ENCODE measurements around the gene SKA1. TPM values are rescaled to one million over a fixed set of nuclear protein-coding genes. Genes with fewer than 3 reads are reported as not detected.

SKA1 gene
- total RNA-seq, 1 experiment from 2014 or later = 18.1 TPM

DNA sequence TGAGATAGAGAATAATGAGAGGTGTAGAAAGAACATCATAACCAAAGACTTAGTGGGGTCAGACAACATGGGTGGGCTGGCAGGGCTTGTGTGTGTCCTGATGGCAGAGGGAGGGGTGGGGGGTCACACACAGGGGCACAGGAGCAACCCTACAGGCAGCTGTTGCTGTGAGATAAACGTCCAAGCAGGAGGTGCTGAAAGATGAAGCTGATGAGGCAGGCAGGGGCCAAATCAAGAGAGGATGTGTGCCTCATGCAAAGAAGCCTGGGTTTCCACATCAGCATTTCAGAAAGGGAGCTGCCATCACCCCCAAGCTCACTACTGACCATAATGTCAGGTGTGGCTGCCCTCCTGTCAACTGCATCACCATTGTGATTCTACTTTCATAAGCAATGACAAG, 16.0 kb upstream of the SKA1 start:
- Mint-ChIP-seq H3K27ac (no peak overlapping the region), H3K9me3 (no peaks in the 10 kb centered on the region), H3K4me1 (peaks cover 11% of the 10 kb centered on the region), H3K4me3 (no peak overlapping the region), H3K36me3 (no peaks in the 10 kb centered on the region), H3K27me3 (ENCODE audit: low read depth) (peaks cover 10% of the 10 kb centered on the region)
- ChIA-PET POLR2A (no interaction called here), CTCF (interaction anchor here (0.9 to 1.3 kb wide), 2 partner anchors 70 to 140 kb away, joined by 3 to 5 read pairs; no protein-coding TSS in a partner anchor)
- no peak for ATAC-seq
- TF ChIP-seq, protein P1, sequence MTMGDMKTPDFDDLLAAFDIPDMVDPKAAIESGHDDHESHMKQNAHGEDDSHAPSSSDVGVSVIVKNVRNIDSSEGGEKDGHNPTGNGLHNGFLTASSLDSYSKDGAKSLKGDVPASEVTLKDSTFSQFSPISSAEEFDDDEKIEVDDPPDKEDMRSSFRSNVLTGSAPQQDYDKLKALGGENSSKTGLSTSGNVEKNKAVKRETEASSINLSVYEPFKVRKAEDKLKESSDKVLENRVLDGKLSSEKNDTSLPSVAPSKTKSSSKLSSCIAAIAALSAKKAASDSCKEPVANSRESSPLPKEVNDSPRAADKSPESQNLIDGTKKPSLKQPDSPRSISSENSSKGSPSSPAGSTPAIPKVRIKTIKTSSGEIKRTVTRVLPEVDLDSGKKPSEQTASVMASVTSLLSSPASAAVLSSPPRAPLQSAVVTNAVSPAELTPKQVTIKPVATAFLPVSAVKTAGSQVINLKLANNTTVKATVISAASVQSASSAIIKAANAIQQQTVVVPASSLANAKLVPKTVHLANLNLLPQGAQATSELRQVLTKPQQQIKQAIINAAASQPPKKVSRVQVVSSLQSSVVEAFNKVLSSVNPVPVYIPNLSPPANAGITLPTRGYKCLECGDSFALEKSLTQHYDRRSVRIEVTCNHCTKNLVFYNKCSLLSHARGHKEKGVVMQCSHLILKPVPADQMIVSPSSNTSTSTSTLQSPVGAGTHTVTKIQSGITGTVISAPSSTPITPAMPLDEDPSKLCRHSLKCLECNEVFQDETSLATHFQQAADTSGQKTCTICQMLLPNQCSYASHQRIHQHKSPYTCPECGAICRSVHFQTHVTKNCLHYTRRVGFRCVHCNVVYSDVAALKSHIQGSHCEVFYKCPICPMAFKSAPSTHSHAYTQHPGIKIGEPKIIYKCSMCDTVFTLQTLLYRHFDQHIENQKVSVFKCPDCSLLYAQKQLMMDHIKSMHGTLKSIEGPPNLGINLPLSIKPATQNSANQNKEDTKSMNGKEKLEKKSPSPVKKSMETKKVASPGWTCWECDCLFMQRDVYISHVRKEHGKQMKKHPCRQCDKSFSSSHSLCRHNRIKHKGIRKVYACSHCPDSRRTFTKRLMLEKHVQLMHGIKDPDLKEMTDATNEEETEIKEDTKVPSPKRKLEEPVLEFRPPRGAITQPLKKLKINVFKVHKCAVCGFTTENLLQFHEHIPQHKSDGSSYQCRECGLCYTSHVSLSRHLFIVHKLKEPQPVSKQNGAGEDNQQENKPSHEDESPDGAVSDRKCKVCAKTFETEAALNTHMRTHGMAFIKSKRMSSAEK (CRISPR knock-in tag; IDR thresholded peaks at IDR 0.05; ENCODE audit: borderline replicate concordance) = no peak
- TF ChIP-seq, protein P2, sequence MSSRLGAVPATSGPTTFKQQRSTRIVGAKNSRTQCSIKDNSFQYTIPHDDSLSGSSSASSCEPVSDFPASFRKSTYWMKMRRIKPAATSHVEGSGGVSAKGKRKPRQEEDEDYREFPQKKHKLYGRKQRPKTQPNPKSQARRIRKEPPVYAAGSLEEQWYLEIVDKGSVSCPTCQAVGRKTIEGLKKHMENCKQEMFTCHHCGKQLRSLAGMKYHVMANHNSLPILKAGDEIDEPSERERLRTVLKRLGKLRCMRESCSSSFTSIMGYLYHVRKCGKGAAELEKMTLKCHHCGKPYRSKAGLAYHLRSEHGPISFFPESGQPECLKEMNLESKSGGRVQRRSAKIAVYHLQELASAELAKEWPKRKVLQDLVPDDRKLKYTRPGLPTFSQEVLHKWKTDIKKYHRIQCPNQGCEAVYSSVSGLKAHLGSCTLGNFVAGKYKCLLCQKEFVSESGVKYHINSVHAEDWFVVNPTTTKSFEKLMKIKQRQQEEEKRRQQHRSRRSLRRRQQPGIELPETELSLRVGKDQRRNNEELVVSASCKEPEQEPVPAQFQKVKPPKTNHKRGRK (CRISPR knock-in tag; IDR thresholded peaks at IDR 0.05; ENCODE audit: borderline replicate concordance) = no peak
- TF ChIP-seq, protein P3, sequence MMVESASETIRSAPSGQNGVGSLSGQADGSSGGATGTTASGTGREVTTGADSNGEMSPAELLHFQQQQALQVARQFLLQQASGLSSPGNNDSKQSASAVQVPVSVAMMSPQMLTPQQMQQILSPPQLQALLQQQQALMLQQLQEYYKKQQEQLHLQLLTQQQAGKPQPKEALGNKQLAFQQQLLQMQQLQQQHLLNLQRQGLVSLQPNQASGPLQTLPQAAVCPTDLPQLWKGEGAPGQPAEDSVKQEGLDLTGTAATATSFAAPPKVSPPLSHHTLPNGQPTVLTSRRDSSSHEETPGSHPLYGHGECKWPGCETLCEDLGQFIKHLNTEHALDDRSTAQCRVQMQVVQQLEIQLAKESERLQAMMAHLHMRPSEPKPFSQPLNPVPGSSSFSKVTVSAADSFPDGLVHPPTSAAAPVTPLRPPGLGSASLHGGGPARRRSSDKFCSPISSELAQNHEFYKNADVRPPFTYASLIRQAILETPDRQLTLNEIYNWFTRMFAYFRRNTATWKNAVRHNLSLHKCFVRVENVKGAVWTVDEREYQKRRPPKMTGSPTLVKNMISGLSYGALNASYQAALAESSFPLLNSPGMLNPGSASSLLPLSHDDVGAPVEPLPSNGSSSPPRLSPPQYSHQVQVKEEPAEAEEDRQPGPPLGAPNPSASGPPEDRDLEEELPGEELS (CRISPR knock-in tag; IDR thresholded peaks at IDR 0.05) = no peak
- TF ChIP-seq USF1 (CRISPR knock-in tag; IDR thresholded peaks at IDR 0.05) (no peak), ZNF425 (CRISPR knock-in tag; conservative IDR thresholded peaks at IDR 0.05) (no peak), ZBTB43 (CRISPR knock-in tag; IDR thresholded peaks at IDR 0.05) (no peak), PRRX2 (CRISPR knock-in tag; IDR thresholded peaks at IDR 0.05) (no peak), NFE2L1 (CRISPR knock-in tag; IDR thresholded peaks at IDR 0.05) (no peak), EMX1 (CRISPR knock-in tag; IDR thresholded peaks at IDR 0.05) (no peak), RELA (CRISPR knock-in tag; IDR thresholded peaks at IDR 0.05; ENCODE audit: borderline replicate concordance) (no peak), FOXP1 (CRISPR knock-in tag; IDR thresholded peaks at IDR 0.05; ENCODE audit: borderline replicate concordance) (no peak), ZNF121 (CRISPR knock-in tag; IDR thresholded peaks at IDR 0.05) (no peak), KAT7 (CRISPR knock-in tag; IDR thresholded peaks at IDR 0.05; ENCODE audit: borderline replicate concordance) (no peak), NR1H2 (CRISPR knock-in tag; IDR thresholded peaks at IDR 0.05) (no peak), MYBL2 (CRISPR knock-in tag; IDR thresholded peaks at IDR 0.05) (no peak), ELF4 (CRISPR knock-in tag; IDR thresholded peaks at IDR 0.05; ENCODE audit: low read depth) (no peak), TP53 (CRISPR knock-in tag; IDR thresholded peaks at IDR 0.05) (no peak)
- TF ChIP-seq, protein P4, sequence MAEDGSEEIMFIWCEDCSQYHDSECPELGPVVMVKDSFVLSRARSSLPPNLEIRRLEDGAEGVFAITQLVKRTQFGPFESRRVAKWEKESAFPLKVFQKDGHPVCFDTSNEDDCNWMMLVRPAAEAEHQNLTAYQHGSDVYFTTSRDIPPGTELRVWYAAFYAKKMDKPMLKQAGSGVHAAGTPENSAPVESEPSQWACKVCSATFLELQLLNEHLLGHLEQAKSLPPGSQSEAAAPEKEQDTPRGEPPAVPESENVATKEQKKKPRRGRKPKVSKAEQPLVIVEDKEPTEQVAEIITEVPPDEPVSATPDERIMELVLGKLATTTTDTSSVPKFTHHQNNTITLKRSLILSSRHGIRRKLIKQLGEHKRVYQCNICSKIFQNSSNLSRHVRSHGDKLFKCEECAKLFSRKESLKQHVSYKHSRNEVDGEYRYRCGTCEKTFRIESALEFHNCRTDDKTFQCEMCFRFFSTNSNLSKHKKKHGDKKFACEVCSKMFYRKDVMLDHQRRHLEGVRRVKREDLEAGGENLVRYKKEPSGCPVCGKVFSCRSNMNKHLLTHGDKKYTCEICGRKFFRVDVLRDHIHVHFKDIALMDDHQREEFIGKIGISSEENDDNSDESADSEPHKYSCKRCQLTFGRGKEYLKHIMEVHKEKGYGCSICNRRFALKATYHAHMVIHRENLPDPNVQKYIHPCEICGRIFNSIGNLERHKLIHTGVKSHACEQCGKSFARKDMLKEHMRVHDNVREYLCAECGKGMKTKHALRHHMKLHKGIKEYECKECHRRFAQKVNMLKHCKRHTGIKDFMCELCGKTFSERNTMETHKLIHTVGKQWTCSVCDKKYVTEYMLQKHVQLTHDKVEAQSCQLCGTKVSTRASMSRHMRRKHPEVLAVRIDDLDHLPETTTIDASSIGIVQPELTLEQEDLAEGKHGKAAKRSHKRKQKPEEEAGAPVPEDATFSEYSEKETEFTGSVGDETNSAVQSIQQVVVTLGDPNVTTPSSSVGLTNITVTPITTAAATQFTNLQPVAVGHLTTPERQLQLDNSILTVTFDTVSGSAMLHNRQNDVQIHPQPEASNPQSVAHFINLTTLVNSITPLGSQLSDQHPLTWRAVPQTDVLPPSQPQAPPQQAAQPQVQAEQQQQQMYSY (CRISPR knock-in tag; IDR thresholded peaks at IDR 0.05) = no peak
- DNase-seq (ENCODE audit: low spot score) = no peak

Measured in WTC11 (cell line).